NCI-H2171 treated with DMSO at 0.1 percent for 48 hours (cell line): ENCODE data around the gene TSC2.
"Not testable (repeated sequence)": the region's sequence is repeated elsewhere in the genome, so short reads cannot be mapped to it uniquely, and the experiment has no call there.

Source experiments
- DNase-seq: peaks from one replicate; lab custom pipeline; 2025; lab: John Stamatoyannopoulos, UW

The TSC2 gene

GRCh38 chr16:2009791-2010510 is 37.8 kb upstream of the TSC2 start, which contains the start of gene ZNF598:
Gene ZNF598 (minus strand): TSS chr16:2009821.
- DNase-seq: peak; percentile 80

GRCh38 chr16:2011726-2012125 is 36.1 kb upstream of the TSC2 start:
- not testable (repeated sequence) for DNase-seq

DNA sequence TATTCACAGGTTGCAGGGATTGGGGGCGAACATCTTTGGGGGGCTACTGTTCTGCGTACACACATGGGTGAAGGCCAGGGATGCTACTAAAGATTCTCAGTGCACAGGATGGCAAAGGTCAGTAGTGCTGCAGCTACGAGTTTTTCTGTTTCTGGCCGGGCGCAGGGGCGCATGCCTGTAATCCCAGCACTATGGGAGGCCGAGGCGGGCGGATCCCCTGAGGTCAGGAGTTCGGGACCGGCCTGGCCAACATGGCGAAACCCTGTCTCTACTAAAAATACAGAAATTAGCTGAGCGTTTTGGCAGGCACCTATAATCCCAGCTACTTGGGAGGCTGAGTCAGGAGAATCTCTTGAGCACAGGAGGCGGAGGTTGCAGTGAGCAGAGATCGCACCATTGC is 34.3 kb upstream of the TSC2 start:
- no peak for DNase-seq

- DNase-seq: peak; percentile 67
Measured at GRCh38 chr16:2015117-2015946, 32.5 kb upstream of the TSC2 start.

- DNase-seq: no peak
Measured at GRCh38 chr16:2015947-2016208, 31.9 kb upstream of the TSC2 start.

- no peak for DNase-seq
Measured at GRCh38 chr16:2016407-2016922, 31.3 kb upstream of the TSC2 start.

GRCh38 chr16:2019518-2019920 is 28.3 kb upstream of the TSC2 start, which contains the start of gene NPW:
Gene NPW (plus strand): TSS chr16:2019785.
- peak; percentile 69 for DNase-seq

GRCh38 chr16:2019921-2020831 is 27.6 kb upstream of the TSC2 start:
- peak; percentile 51 for DNase-seq

GRCh38 chr16:2022723-2023091 is 25.1 kb upstream of the TSC2 start:
- no peak for DNase-seq

DNA sequence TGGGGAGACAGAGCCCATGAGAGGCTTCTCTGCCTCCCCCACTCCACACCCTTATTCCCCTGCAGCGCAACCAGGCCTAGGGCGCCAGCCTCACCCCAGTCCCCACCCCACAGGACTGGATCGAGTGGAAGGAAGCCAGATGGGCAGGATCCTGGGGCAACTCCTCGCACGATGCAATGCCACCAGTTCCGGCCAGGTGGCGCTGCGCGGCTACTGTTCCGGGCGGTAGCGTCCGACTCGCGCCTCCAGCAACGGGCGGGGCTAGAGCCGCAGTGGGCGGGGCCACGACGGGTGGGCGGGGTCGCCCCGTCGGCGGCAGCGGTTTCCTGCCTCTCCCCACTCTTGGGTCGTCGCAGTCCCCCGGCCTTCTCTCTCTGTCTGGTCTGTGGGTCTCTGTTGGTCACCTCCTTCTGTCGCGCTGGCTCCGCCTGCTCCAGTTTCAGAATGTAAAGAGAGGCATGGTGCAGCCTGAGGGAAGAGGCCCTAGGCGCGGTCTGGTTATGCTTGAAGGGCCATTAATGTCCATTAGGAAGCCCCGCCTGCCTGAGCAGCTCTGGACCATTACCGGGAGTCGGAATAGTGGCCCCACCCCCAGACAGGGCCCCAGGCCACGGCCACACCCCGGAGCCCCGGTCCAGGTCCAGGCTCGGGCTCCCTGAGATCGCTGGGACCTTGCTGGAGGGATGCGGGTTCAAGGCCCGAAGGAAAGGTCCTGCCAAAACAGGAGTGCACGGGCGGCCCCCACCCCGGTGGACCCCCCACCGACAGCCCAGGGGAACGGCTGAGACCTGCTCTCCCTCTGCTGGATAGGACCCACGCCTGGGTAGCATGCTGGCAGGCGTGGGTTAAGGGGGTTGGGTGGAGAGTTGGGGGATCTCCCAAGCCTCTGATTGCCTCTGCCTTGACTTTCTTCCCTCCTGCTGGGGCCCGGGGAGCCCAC is 24.4 kb upstream of the TSC2 start:
- peak; percentile 86 for DNase-seq

DNA sequence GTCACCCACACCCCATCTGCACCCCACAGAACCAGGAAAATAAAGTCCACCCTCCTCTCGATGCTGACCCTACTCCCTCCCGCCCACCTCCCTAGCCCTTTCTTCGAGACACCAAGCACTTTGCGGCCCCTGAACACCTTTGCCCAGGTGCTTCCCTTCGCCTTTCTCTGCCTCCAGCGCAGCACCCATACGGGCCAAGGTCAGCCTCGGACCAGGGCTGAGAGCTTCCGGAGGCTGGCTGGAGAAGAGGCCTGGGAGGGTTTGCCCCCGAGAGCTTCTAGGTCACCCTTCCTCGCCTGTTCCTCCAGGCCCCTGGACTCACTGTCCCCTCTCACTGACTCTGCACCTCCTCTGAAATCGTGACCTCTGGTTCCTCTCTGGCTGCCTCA is 23.8 kb upstream of the TSC2 start:
- no peak for DNase-seq

GRCh38 chr16:2025251-2025650 is 22.5 kb upstream of the TSC2 start:
- DNase-seq: no peak

GRCh38 chr16:2025878-2026460 is 21.8 kb upstream of the TSC2 start:
- DNase-seq: no peak

DNA sequence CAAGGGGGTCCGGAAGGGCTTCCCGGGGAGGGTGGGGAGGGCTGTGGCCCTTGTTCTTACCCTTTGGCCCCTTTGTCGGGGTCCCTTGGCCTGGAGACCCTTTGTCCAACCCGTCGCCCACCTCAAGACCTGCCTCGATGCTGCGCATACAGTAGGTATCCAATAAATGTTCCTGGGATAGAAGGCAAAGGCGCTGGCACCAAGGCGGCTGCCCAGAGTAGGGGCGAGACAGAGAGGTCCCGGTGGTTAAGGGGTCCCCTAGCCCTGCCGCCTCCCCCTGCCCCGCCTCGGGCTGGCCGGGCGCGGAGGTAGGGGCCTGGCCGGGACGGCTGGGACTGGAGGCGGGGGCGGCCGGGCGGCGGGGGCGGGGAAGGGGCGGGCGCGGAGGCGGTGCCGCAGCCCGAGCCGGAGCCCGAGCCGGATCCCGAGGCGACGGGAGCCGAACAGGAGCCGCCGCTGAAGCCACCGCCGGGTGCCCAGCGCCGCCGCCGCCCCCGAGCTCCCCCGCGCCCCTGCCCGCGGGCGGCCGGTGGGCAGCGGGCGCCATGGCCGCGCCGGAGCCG is 21.2 kb upstream of the TSC2 start, which contains the start of gene NHERF2:
NHERF2 (plus strand) TSS at position 442 of the 563 bp plus-strand sequence; CDS start at position 546, 104 bp downstream.
- no peak for DNase-seq

- peak; percentile 34 for DNase-seq
Measured at GRCh38 chr16:2027024-2028010, 20.5 kb upstream of the TSC2 start.

GRCh38 chr16:2028146-2028545 is 19.6 kb upstream of the TSC2 start:
- no peak for DNase-seq

GRCh38 chr16:2028620-2029220 is 19.1 kb upstream of the TSC2 start:
- DNase-seq: no peak

- DNase-seq: no peak
Measured at GRCh38 chr16:2029350-2029749, 18.4 kb upstream of the TSC2 start.

- no peak for DNase-seq
Measured at GRCh38 chr16:2030036-2030435, 17.7 kb upstream of the TSC2 start.
